Measurements from ENCODE around the gene ZNF362. TPM values are rescaled to one million over a fixed set of nuclear protein-coding genes. Genes with fewer than 3 reads are reported as not detected.
A peak's percentile ranks its signal among the peaks of the same experiment; 100 is the strongest.

Gene ZNF362
- total and polyA plus RNA-seq, 2 experiments from 2014 or later, result 11.0 to 12.9 TPM

GRCh38 chr1:33320619-33321165 is 64.4 kb downstream of the ZNF362 start, which contains the start of gene A3GALT2 (continued):
- no peak for TF ChIP-seq EZH2 (IDR thresholded peaks at IDR 0.05; ENCODE audit: low read depth, unreplicated experiment)
- TF ChIP-seq CREB1 (CRISPR knock-in tag; IDR thresholded peaks at IDR 0.05; ENCODE audit: low read depth), result no peak
- no peak for TF ChIP-seq REST (IDR thresholded peaks at IDR 0.05; ENCODE audit: unreplicated experiment)
- no peak for TF ChIP-seq JUNB (IDR thresholded peaks at IDR 0.05; ENCODE audit: unreplicated experiment)

GRCh38 chr1:33321178-33321577 is 64.9 kb downstream of the ZNF362 start:
- Histone ChIP-seq H3K4me1 (ENCODE audit: insufficient read depth) (no peaks in the 10 kb centered on the region), H3K27ac (ENCODE audit: low read depth) (no peak overlapping the region), H3K4me3 (no peak overlapping the region), H3K27me3 (ENCODE audit: insufficient read depth) (no peaks in the 10 kb centered on the region), H4K20me1 (replicated peaks; ENCODE audit: insufficient read depth) (no peaks in the 10 kb centered on the region; the same call in 1 of the 2 replicates), H2AFZ (no peak overlapping the region), H3F3A (replicated peaks; ENCODE audit: low read depth) (no peaks in the 10 kb centered on the region), H3K36me3 (ENCODE audit: insufficient read depth) (no peaks in the 10 kb centered on the region), H3K4me2 (no peak overlapping the region), H3K9me2 (ENCODE audit: insufficient read depth) (no peaks in the 10 kb centered on the region), H3K79me2 (replicated peaks; ENCODE audit: insufficient read depth) (no peaks in the 10 kb centered on the region)
- H3K27ac Mint-ChIP-seq, result no peak overlapping the region
- peaks cover 5% of the 10 kb centered on the region for H3K27me3 Mint-ChIP-seq (ENCODE audit: insufficient read depth, low read depth, poor library complexity)
- H3K9me3 Mint-ChIP-seq, result no peaks in the 10 kb centered on the region
- TF ChIP-seq JUNB (IDR thresholded peaks at IDR 0.05; ENCODE audit: unreplicated experiment) (no peak), CREB1 (CRISPR knock-in tag; IDR thresholded peaks at IDR 0.05; ENCODE audit: low read depth) (no peak), EZH2 (IDR thresholded peaks at IDR 0.05; ENCODE audit: low read depth, unreplicated experiment) (no peak), ZNF331 (CRISPR knock-in tag; IDR thresholded peaks at IDR 0.05; ENCODE audit: low read depth) (no peak), EZH2phosphoT487 (IDR thresholded peaks at IDR 0.05; ENCODE audit: unreplicated experiment) (no peak), POLR2AphosphoS5 (IDR thresholded peaks at IDR 0.05; ENCODE audit: low read depth) (no peak)
- DNase-seq (ENCODE audit: low spot score) (no peak), ATAC-seq (peak; percentile 15; the same call in 2 of the 3 replicates)
- no peaks in the 10 kb centered on the region for H3K36me3 Mint-ChIP-seq (ENCODE audit: low read depth)
- H3K4me3 Mint-ChIP-seq, result no peak overlapping the region
- peaks cover 17% of the 10 kb centered on the region for H3K4me1 Mint-ChIP-seq

GRCh38 chr1:33322109-33322508 is 65.8 kb downstream of the ZNF362 start:
- no peak for TF ChIP-seq EZH2phosphoT487 (IDR thresholded peaks at IDR 0.05; ENCODE audit: unreplicated experiment)
- no peak for TF ChIP-seq ETS1 (IDR thresholded peaks at IDR 0.05)
- TF ChIP-seq ZNF114 (CRISPR knock-in tag; IDR thresholded peaks at IDR 0.05), result no peak
- TF ChIP-seq EZH2 (IDR thresholded peaks at IDR 0.05; ENCODE audit: low read depth, unreplicated experiment), result no peak
- Histone ChIP-seq H3K4me3 (no peak overlapping the region), H3K36me3 (ENCODE audit: insufficient read depth) (no peaks in the 10 kb centered on the region), H3F3A (replicated peaks; ENCODE audit: low read depth) (no peaks in the 10 kb centered on the region), H3K27me3 (ENCODE audit: insufficient read depth) (no peaks in the 10 kb centered on the region), H3K27ac (ENCODE audit: low read depth) (no peak overlapping the region), H3K4me1 (ENCODE audit: insufficient read depth) (no peaks in the 10 kb centered on the region), H3K4me2 (no peak overlapping the region), H2AFZ (no peak overlapping the region), H3K79me2 (replicated peaks; ENCODE audit: insufficient read depth) (no peaks in the 10 kb centered on the region), H4K20me1 (replicated peaks; ENCODE audit: insufficient read depth) (no peaks in the 10 kb centered on the region; the same call in 1 of the 2 replicates), H3K9me2 (ENCODE audit: insufficient read depth) (no peaks in the 10 kb centered on the region)
- Mint-ChIP-seq H3K4me3 (no peak overlapping the region), H3K27ac (no peak overlapping the region), H3K36me3 (ENCODE audit: low read depth) (no peaks in the 10 kb centered on the region), H3K4me1 (peaks cover 17% of the 10 kb centered on the region), H3K27me3 (ENCODE audit: insufficient read depth, low read depth, poor library complexity) (peaks cover 5% of the 10 kb centered on the region), H3K9me3 (no peaks in the 10 kb centered on the region)
- ATAC-seq (no peak), DNase-seq (ENCODE audit: low spot score) (no peak)
